ENCODE measurements around the gene KRT9. TPM values are rescaled to one million over a fixed set of nuclear protein-coding genes. Genes with fewer than 3 reads are reported as not detected.

The KRT9 gene
- not detected for total RNA-seq

GRCh38 chr17:41571561-41572434 is at the start of gene KRT9:
Gene KRT9, minus strand, starts transcription at chr17:41572059. Its CDS starts 67 bp downstream, at chr17:41571992.

GRCh38 chr17:41612376-41613160 is 40.7 kb upstream of the KRT9 start, which contains the start of gene KRT16:
Gene KRT16, minus strand, starts transcription at chr17:41612767. Its CDS starts 79 bp downstream, at chr17:41612688.

GRCh38 chr17:41586863-41587495 is 15.1 kb upstream of the KRT9 start, which contains the start of gene KRT14:
Gene KRT14, minus strand, starts transcription at chr17:41586895. Its CDS starts 61 bp downstream, at chr17:41586834.

GRCh38 chr17:41518789-41519449 is 52.9 kb downstream of the KRT9 start, which contains the start of gene KRT15:
Gene KRT15, minus strand, starts transcription at chr17:41518890. Its CDS starts 63 bp downstream, at chr17:41518827.

Other genes with a start within 250 kb of the KRT9 start
- gene KRT33A, start 221.2 kb downstream of the KRT9 start, total RNA-seq, result not detected
- gene KRT33B, start 202.2 kb downstream of the KRT9 start, total RNA-seq, result not detected
- gene KRT34, start 189.8 kb downstream of the KRT9 start, total RNA-seq, result 0.94 TPM
- gene KRT31, start 174.5 kb downstream of the KRT9 start, total RNA-seq, result 0.94 TPM
- gene KRT37, start 147.5 kb downstream of the KRT9 start, total RNA-seq, result not detected
- not detected for gene KRT38, start 131.1 kb downstream of the KRT9 start, total RNA-seq
- gene KRT32, start 104.7 kb downstream of the KRT9 start, total RNA-seq, result not detected
- gene KRT35, start 90.9 kb downstream of the KRT9 start, total RNA-seq, result not detected
- not detected for gene KRT36, start 82.1 kb downstream of the KRT9 start, total RNA-seq
- gene KRT13, start 66.4 kb downstream of the KRT9 start, total RNA-seq, result not detected
- gene KRT15, start 53.2 kb downstream of the KRT9 start, total RNA-seq, result not detected
- 5.9 TPM for gene KRT19, start 43.8 kb downstream of the KRT9 start, total RNA-seq
- not detected for gene KRT14, start 14.8 kb upstream of the KRT9 start, total RNA-seq
- gene KRT16, start 40.7 kb upstream of the KRT9 start, total RNA-seq, result not detected
- gene KRT17, start 52.5 kb upstream of the KRT9 start, total RNA-seq, result not detected
- 110 TPM for gene EIF1, start 116.8 kb upstream of the KRT9 start, total RNA-seq
- gene GAST, start 140.3 kb upstream of the KRT9 start, total RNA-seq, result not detected
- gene HAP1, start 162.6 kb upstream of the KRT9 start, total RNA-seq, result 0.31 TPM
- 65.7 TPM for gene JUP, start 214.7 kb upstream of the KRT9 start, total RNA-seq
- 12.8 TPM for gene P3H4, start 239.9 kb upstream of the KRT9 start, total RNA-seq
- 12.5 TPM for gene FKBP10, start 240.9 kb upstream of the KRT9 start, total RNA-seq